HS-5 (cell line): Measurements from ENCODE around the gene FNDC10.
"Not testable (repeated sequence)": the region's sequence is repeated elsewhere in the genome, so short reads cannot be mapped to it uniquely, and the experiment has no call there.

ENCODE experiments used
- DNase-seq: peaks from one replicate; pipeline ENCODE4 v3.0.0-alpha.2; 2012; ENCODE audit warnings: low read depth

The FNDC10 gene

GRCh38 chr1:1599030-1599934 is 653 bp downstream of the FNDC10 start:
- DNase-seq: no peak

DNA sequence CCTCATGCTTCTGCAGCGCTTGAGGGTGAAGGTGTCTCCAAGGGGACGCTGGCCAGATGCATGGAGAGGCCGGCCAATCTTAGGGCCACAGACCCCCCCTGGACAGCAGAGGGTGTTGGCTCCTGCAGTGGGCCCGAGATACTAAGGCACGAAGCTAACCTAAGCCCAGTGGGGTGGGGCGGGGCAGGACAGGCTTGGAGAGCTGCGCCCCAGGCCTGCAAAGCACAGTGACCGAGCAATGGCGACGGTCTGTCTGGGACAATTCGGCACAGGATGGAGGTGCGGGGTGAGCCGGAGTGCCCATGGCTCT is 1.3 kb downstream of the FNDC10 start:
- no peak for DNase-seq

GRCh38 chr1:1598051-1598719 is 1.8 kb downstream of the FNDC10 start:
- DNase-seq: no peak

GRCh38 chr1:1597275-1597930 is 2.5 kb downstream of the FNDC10 start:
- no peak for DNase-seq

- DNase-seq: no peak
Measured at GRCh38 chr1:1596493-1597274, 3.3 kb downstream of the FNDC10 start.

DNA sequence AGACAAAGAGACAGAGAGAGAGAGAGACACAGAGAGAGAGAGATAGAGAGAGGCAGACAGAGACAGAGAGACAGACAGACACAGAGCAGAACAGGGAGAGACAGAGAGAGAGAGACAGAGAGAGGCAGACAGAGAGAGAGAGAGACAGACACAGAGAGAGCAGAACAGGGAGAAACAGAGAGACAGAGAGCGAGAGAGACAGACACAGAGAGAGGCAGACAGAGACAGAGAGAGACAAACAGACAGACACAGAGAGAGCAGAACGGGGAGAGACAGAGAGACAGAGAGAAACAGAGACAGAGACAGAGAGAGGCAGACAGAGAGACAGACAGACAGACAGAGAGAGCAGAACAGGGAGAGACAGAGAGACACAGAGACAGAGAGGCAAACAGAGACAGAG is 4.6 kb downstream of the FNDC10 start:
- DNase-seq: not testable (repeated sequence)

- DNase-seq: no peak
Measured at GRCh38 chr1:1594602-1595260, 5.2 kb downstream of the FNDC10 start.

DNA sequence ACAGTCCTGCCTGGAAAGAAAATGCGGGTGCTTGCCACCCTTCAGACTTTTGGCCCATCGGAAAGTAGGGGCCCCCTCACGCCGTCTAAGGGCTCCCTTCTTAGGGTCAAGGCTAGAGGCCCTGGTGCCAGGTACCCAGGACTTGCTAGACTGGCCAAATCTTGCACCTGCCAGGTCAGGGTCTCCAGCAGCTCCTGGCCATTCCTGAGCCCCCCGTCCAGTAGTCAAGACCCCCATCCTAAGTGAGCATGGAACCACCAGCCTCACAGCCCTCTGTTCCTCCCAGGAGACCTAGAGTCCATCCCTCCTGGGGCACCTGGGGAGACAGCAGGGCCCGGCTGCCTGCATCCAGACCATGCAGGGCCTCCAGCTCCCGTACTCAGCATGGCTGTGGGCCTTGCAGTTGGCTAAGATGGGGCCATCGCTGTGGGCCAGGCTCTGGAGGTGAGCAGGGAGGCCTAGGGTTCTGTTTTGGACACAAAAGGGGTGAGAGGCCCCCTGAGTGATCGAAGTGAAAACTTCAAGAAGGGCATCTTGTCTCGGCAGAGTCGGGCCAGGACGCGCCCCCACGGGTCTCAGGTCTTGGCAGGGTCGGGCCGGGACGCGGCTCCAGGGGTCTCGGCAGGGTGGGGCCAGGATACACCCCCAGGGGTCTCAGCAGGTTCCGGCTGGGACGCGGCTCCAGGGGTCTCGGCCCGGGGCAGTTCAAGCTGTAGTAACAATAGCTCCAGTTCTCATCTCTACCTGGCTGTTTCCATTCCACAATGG is 5.9 kb downstream of the FNDC10 start:
- DNase-seq: no peak

DNA sequence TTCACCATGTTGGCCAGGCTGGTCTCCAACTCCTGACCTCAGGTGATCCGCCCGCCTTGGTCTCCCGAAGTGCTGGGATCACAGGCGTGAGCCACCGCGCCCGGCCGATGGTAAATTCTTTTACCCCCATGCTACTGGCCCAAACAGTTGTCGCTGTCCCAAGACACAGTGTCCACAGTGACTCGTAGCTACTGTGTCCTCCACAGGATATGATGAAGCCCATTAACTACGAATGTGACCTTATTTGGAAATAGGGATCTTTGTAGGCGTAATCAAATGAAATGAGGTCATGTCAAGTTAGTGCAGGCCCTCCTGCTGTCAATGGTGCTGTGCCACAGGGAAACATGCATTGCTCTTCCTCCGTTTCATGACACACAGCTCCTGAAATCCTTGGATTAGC is 8.5 kb downstream of the FNDC10 start:
- DNase-seq: no peak

DNA sequence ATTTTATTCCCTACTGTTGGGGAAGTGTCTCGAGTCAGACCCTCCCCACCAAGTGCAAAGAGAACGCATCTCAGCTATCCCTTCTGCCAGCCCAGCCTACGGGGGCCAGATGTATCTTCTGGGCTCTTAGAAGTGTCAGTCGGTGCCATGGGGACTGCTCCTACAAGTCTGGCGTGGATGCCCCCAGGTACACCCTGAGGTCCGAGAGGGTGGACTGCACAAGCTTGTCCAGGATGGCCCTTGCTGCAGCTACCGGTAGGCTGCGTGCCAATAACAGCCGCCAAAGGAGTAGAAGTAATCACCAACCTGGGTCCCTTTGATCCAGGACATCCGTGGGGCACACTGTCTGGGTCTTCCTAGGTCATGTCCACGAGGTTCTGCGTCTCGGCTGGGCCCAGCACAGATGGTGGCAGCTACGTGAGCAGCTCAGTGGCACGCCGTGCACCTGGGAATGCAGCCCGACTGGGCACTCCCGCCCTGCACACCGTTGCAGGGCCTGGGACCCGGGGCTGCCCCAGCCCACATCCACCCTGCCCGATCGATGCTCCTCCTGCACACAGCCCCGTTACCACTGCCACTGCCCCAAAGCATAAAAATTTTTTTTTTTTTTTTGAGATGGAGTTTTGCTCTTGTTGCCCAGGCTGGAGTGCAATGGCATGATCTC is 16.5 kb downstream of the FNDC10 start:
- no peak for DNase-seq

DNA sequence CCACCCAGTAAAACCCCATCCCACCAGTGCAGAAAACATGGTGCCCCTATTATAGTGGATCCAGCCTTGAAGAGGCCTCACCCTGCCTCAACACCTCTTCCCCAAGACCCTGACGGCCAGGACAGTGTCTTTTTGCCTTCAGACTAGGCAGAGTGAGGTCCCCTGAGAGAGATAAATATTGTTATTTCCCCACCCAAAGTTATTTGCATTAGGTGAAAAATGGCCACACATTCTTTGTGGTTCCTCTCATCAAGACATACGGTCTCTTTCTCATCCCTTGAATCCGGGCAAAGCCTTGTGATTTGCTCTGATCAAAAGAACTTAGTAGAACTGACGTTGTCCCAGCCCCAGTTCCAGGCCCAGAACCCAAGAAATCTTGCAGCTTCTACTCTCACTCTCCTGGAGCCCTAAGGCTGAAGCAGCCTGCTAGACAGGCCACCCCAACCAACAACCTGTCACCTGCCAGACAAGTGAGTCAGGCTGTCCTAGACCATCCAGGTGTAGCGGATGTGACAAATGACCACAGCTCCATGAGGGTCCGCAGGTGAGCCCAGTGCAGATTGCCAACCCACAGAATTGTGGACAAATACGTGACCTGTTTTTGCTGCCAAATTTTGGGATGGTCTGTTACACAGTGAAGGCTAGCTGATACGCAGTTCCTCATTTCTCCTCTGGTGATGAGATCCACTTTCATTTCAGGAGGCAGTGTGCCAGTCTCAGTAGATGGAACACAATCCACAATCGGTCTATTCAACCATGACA is 17.2 kb downstream of the FNDC10 start:
- no peak for DNase-seq

GRCh38 chr1:1578371-1578940 is 21.5 kb downstream of the FNDC10 start:
- no peak for DNase-seq

GRCh38 chr1:1577367-1578011 is 22.4 kb downstream of the FNDC10 start:
- DNase-seq: no peak

DNA sequence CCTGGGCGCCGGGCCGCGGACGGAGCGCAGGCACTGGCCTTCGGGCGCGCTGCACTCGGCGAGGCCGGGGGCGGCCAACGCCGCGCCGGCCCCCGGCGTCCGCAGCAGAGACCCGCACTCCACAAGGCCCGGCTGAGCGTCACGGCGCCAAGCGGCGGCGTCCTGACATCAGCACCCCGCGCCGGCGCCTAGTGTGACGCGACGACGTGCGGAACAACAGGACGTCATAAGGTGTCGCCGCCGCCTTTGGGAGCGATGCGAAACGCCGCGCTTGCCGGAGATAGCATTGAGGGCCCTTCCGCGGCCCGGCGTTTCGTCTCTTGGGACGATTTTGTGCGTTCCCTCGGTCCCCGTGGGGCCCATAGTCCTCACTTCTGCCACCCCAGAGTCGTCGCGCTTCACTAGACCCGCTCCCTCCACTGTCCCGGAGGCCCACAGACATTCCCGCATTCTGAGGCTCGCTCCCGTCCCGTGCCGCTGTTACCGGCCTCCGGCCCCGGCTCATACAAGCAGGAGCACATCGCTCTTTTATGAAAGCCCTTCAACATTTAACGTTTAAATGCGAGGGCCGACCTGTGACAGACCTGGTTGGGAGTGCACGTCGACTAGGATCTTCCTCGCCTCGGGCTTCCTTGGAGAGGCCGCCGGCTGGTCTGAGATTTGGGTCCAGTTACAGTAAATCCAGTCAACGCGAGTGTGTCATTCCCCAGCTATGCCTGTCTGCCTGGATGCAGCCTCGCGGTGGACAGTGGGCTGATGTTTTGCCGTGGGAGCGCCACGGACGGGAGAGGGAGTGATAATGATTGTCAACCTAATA is 25.0 kb downstream of the FNDC10 start, which contains the start of gene SSU72:
Gene SSU72 (minus strand): TSS at position 143 of the 817 bp plus-strand sequence. CDS start 306 bp downstream, outside the sequence.
- peak; percentile 56 for DNase-seq

GRCh38 chr1:1573843-1574720 is 25.9 kb downstream of the FNDC10 start:
- DNase-seq: no peak

DNA sequence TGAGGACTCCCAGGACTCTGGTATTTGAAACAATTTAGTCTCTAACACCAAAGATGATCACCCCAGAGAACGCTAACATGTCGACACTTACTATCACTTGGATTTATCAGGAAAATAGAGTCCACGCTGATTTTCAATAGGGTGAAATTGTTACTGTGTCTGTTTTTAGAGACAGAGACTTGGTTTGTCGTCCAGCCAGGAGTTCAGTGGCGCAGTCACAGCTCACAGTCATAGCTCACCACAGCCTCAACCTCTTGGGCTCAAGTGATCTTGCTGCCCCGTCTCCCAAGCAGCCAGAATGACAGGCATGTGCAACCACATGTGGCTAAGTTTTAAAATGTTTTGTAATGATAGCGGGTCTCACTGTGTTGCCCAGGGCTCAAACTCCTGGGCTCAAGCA is 30.6 kb downstream of the FNDC10 start:
- no peak for DNase-seq

DNA sequence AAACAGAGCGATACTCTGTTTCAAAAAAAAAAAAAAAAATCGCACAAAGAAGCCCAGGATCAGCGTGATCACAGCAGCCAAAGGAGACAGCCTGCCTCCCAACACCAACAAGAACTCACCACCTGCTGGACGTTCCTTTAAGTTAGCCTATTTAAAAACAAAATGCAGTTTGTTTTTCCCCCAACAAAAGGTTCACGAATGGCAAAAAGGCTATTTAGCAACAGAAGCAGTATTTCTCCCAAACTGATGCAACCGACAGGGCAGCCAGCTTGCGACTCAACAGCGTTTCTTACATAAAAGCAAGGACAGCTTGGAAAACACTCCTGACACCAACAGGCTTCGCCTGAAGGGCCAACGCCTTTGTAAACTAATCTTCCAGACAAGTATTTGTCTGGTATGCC is 32.0 kb downstream of the FNDC10 start:
- DNase-seq: no peak
